Endodermal cell (in vitro differentiated cells): ENCODE measurements around the gene SAGE1. TPM values are rescaled to one million over a fixed set of nuclear protein-coding genes. Genes with fewer than 3 reads are reported as not detected.
"Not testable (repeated sequence)": the region's sequence is repeated elsewhere in the genome, so short reads cannot be mapped to it uniquely, and the experiment has no call there.

ENCODE experiments used
- DNase-seq: peaks from one replicate; pipeline ENCODE4 v3.0.0-alpha.2; 2017
- H3K27ac ChIP-seq: 2 replicates; pipeline ENCODE4 v1.5.1; 2013; ENCODE audit warnings: mild to moderate bottlenecking, low read depth, low read length, moderate library complexity
- H3K27me3 ChIP-seq: 2 replicates; pipeline ENCODE4 v1.6.1; 2013; ENCODE audit warnings: mild to moderate bottlenecking, low read length, moderate library complexity; ENCODE audit not compliant: insufficient read depth, control insufficient read depth, poor library complexity, severe bottlenecking
- H3K36me3 ChIP-seq: 2 replicates; pipeline ENCODE4 v1.7.0; 2013; ENCODE audit warnings: mild to moderate bottlenecking, low read length, moderate library complexity; ENCODE audit not compliant: control insufficient read depth, insufficient read depth
- H3K4me1 ChIP-seq: one replicate; pipeline ENCODE4 v1.7.0; 2013; ENCODE audit warnings: low read length; ENCODE audit not compliant: control insufficient read depth, insufficient read depth
- H3K4me3 ChIP-seq: 2 replicates; pipeline ENCODE4 v1.5.1; 2013; ENCODE audit warnings: mild to moderate bottlenecking, low read length, moderate library complexity
- H3K9ac ChIP-seq: 2 replicates; pipeline ENCODE4 v1.6.1; 2013; ENCODE audit warnings: mild to moderate bottlenecking, low read length, moderate library complexity; ENCODE audit not compliant: poor library complexity, severe bottlenecking; ENCODE audit errors: extremely low read depth
- H3K9me3 ChIP-seq: 2 replicates; pipeline ENCODE4 v1.6.1; 2013; ENCODE audit warnings: mild to moderate bottlenecking, low read length, moderate library complexity; ENCODE audit not compliant: control insufficient read depth
- H3K27ac Mint-ChIP-seq: 2 replicates; pipeline ENCODE4 v1.8.0; 2020; ENCODE audit warnings: mixed read lengths
- H3K27me3 Mint-ChIP-seq: 2 replicates; pipeline ENCODE4 v1.8.0; 2021; ENCODE audit warnings: mild to moderate bottlenecking, mixed read lengths; ENCODE audit not compliant: insufficient read depth
- H3K36me3 Mint-ChIP-seq: 2 replicates; pipeline ENCODE4 v1.8.0; 2020; ENCODE audit warnings: low read depth, mixed read lengths
- H3K4me1 Mint-ChIP-seq: 2 replicates; pipeline ENCODE4 v1.8.0; 2020; ENCODE audit warnings: mixed read lengths
- H3K4me3 Mint-ChIP-seq: 2 replicates; pipeline ENCODE4 v1.8.0; 2020; ENCODE audit warnings: mild to moderate bottlenecking, moderate library complexity, mixed read lengths
- H3K9me3 Mint-ChIP-seq: 2 replicates; pipeline ENCODE4 v1.8.0; 2020; ENCODE audit warnings: mild to moderate bottlenecking, mixed read lengths
- CTCF ChIP-seq: fragments of 200-600 bp; sonication (generic); conservative IDR thresholded peaks from 2 replicates; pipeline ENCODE4 v1.5.0; 2021; ENCODE audit warnings: antibody characterized with exemption, mild to moderate bottlenecking
- WGBS, 2 experiments: methylation state at CpG; one replicate each; pipeline versions ENCODE4 v1.1.5 to v1.1.7; 2013; ENCODE audit warnings: missing lambda C conversion rate in 2 of 2, mixed read lengths in 1 of 2; ENCODE audit not compliant: insufficient coverage in 1 of 2, insufficient read length in 1 of 2; 5-methylcytosine and 5-hydroxymethylcytosine counted together
- total RNA-seq, 2 donors: library from RNA; stranded (reverse); fragmentation: NEBNext Ultra II Directional in 1 of 2; extraction: Animal tissue kit (Norgen Biotek cat#: 25700) in 1 of 2; gene quantifications; 2 replicates in 1 of 2; 3 replicates in 1 of 2; pipeline ENCODE4 v1.2.1, GENCODE V29; 2021

SAGE1 gene
- total RNA-seq, 2 donors from 2014 or later = not detected

GRCh38 chrX:135910251-135910650, 16.7 kb downstream of the SAGE1 start:
- Mint-ChIP-seq H3K27me3 (no peaks in the 10 kb centered on the region), H3K4me1 (no peaks in the 10 kb centered on the region), H3K4me3 (no peak overlapping the region), H3K9me3 (peaks cover 90% of the 10 kb centered on the region), H3K36me3 (no peaks in the 10 kb centered on the region), H3K27ac (no peak overlapping the region)
- no peaks in the 10 kb centered on the region for H3K36me3 ChIP-seq
- H3K4me1 ChIP-seq = no peaks in the 10 kb centered on the region
- H3K9ac ChIP-seq = no peak overlapping the region
- DNase-seq = no peak
- H3K27ac ChIP-seq = no peak overlapping the region
- no peaks in the 10 kb centered on the region for H3K27me3 ChIP-seq
- TF ChIP-seq CTCF = no peak
- 84% methylated on average over 5 of the region's 5 CpGs; no CpG with 5 or more reads in 1 of the 2 experiments for WGBS, 2 experiments
- no peak overlapping the region for H3K4me3 ChIP-seq
- no peaks in the 10 kb centered on the region for H3K9me3 ChIP-seq

GRCh38 chrX:135914404-135914803, 20.9 kb downstream of the SAGE1 start:
- no peak overlapping the region for H3K27ac Mint-ChIP-seq
- 91% methylated on average over 3 of the region's 5 CpGs; no CpG with 5 or more reads in 1 of the 2 experiments for WGBS, 2 experiments

GRCh38 chrX:135920516-135920915, 27.0 kb downstream of the SAGE1 start:
- H3K27me3 Mint-ChIP-seq, H3K9ac ChIP-seq: not testable (repeated sequence)
- no CpG with 5 or more reads among the region's 1 CpG for WGBS, 2 experiments

More at GRCh38 chrX:135914404-135914803, 20.9 kb downstream of the SAGE1 start:
- H3K9me3 Mint-ChIP-seq = peaks cover 82% of the 10 kb centered on the region
- TF ChIP-seq CTCF = no peak
- H3K4me1 ChIP-seq = no peaks in the 10 kb centered on the region
- no peaks in the 10 kb centered on the region for H3K9me3 ChIP-seq
- H3K36me3 ChIP-seq = no peaks in the 10 kb centered on the region
- no peak overlapping the region for H3K4me3 ChIP-seq
- no peak overlapping the region for H3K4me3 Mint-ChIP-seq
- no peaks in the 10 kb centered on the region for H3K27me3 Mint-ChIP-seq
- H3K36me3 Mint-ChIP-seq = no peaks in the 10 kb centered on the region
- H3K27me3 ChIP-seq = no peaks in the 10 kb centered on the region
- DNase-seq = no peak
- no peak overlapping the region for H3K27ac ChIP-seq
- no peaks in the 10 kb centered on the region for H3K4me1 Mint-ChIP-seq
- H3K9ac ChIP-seq = no peak overlapping the region

GRCh38 chrX:135923353-135923752, 29.8 kb downstream of the SAGE1 start:
- DNase-seq = peak; percentile 60
- H3K36me3 Mint-ChIP-seq = no peaks in the 10 kb centered on the region

More at GRCh38 chrX:135920516-135920915, 27.0 kb downstream of the SAGE1 start:
- H3K27ac Mint-ChIP-seq, H3K36me3 ChIP-seq, H3K4me3 ChIP-seq, DNase-seq, H3K4me1 ChIP-seq, H3K27me3 ChIP-seq, H3K4me3 Mint-ChIP-seq, H3K9me3 ChIP-seq, H3K27ac ChIP-seq, H3K36me3 Mint-ChIP-seq, H3K4me1 Mint-ChIP-seq: not testable (repeated sequence)
- H3K9me3 Mint-ChIP-seq = peaks cover 73% of the 10 kb centered on the region

More at GRCh38 chrX:135923353-135923752, 29.8 kb downstream of the SAGE1 start:
- Histone ChIP-seq H3K27me3 (no peaks in the 10 kb centered on the region), H3K9me3 (no peaks in the 10 kb centered on the region), H3K4me1 (no peaks in the 10 kb centered on the region), H3K4me3 (no peak overlapping the region), H3K27ac (no peak overlapping the region), H3K36me3 (no peaks in the 10 kb centered on the region), H3K9ac (no peak overlapping the region)
- H3K4me3 Mint-ChIP-seq = no peak overlapping the region
- TF ChIP-seq CTCF = peak; percentile 61
- H3K27ac Mint-ChIP-seq = no peak overlapping the region
- H3K4me1 Mint-ChIP-seq = no peaks in the 10 kb centered on the region
- peaks cover 65% of the 10 kb centered on the region for H3K9me3 Mint-ChIP-seq
- H3K27me3 Mint-ChIP-seq = no peaks in the 10 kb centered on the region
- 83% methylated on average over 5 of the region's 5 CpGs; no CpG with 5 or more reads in 1 of the 2 experiments for WGBS, 2 experiments
